Measurements from ENCODE around the gene TPRX1. TPM values are rescaled to one million over a fixed set of nuclear protein-coding genes. Genes with fewer than 3 reads are reported as not detected.
"Not testable (repeated sequence)": the region's sequence is repeated elsewhere in the genome, so short reads cannot be mapped to it uniquely, and the experiment has no call there.

Gene TPRX1
- total RNA-seq (2014; rRNA removed; shearing (Covaris generic); ENCODE audit: low replicate concordance): not detected in 2 replicates

- H3K4me2 ChIP-seq (ENCODE audit: low read depth, low read length, poor library complexity, severe bottlenecking); H3K4me3 ChIP-seq (ENCODE audit: low read length); H4K20me1 ChIP-seq (ENCODE audit: insufficient read depth, low read depth, low read length); H3K79me2 ChIP-seq (ENCODE audit: low read length); H3K9ac ChIP-seq (ENCODE audit: low read length); H2AFZ ChIP-seq (ENCODE audit: low read length); H3K9me2 ChIP-seq (replicated peaks; ENCODE audit: insufficient read depth, low read length); DNase-seq; H3K27ac ChIP-seq (ENCODE audit: low read length); H3K27me3 ChIP-seq (ENCODE audit: low read length); H3K4me1 ChIP-seq (ENCODE audit: low read length); H3K9me3 ChIP-seq (ENCODE audit: low read length); H3K36me3 ChIP-seq (ENCODE audit: insufficient read depth, low read length): not testable (repeated sequence)
These were observed at the start of gene TPRX1 for GRCh38 chr19:47804451-47804850. Gene TPRX1, minus strand, starts transcription at chr19:47804551. Its CDS starts 12 bp downstream, at chr19:47804539.

GRCh38 chr19:47853003-47853402 lies 48.7 kb upstream of the TPRX1 start:
- H3K27me3 ChIP-seq (ENCODE audit: low read length): no peaks in the 10 kb centered on the region
- H3K4me3 ChIP-seq (ENCODE audit: low read length): no peak overlapping the region
- H3K27ac ChIP-seq (ENCODE audit: low read length): no peak overlapping the region

GRCh38 chr19:47848823-47849473 lies 44.6 kb upstream of the TPRX1 start:
- Histone ChIP-seq H3K27me3 (ENCODE audit: low read length) (no peaks in the 10 kb centered on the region), H3K9ac (ENCODE audit: low read length) (no peak overlapping the region), H3K27ac (ENCODE audit: low read length) (no peak overlapping the region), H3K9me2 (replicated peaks; ENCODE audit: insufficient read depth, low read length) (no peaks in the 10 kb centered on the region), H3K9me3 (ENCODE audit: low read length) (no peaks in the 10 kb centered on the region), H4K20me1 (ENCODE audit: insufficient read depth, low read depth, low read length) (no peaks in the 10 kb centered on the region), H2AFZ (ENCODE audit: low read length) (no peak overlapping the region), H3K4me1 (ENCODE audit: low read length) (no peaks in the 10 kb centered on the region), H3K36me3 (ENCODE audit: insufficient read depth, low read length) (no peaks in the 10 kb centered on the region), H3K79me2 (ENCODE audit: low read length) (no peaks in the 10 kb centered on the region), H3K4me3 (ENCODE audit: low read length) (no peak overlapping the region), H3K4me2 (ENCODE audit: low read depth, low read length, poor library complexity, severe bottlenecking) (no peak overlapping the region)
- DNase-seq: no peak

More at GRCh38 chr19:47853003-47853402, 48.7 kb upstream of the TPRX1 start:
- no peaks in the 10 kb centered on the region for H4K20me1 ChIP-seq (ENCODE audit: insufficient read depth, low read depth, low read length)
- no peak overlapping the region for H3K9ac ChIP-seq (ENCODE audit: low read length)
- H2AFZ ChIP-seq (ENCODE audit: low read length): no peak overlapping the region
- H3K9me2 ChIP-seq (replicated peaks; ENCODE audit: insufficient read depth, low read length): no peaks in the 10 kb centered on the region
- H3K79me2 ChIP-seq (ENCODE audit: low read length): no peaks in the 10 kb centered on the region
- DNase-seq: no peak
- no peak overlapping the region for H3K4me2 ChIP-seq (ENCODE audit: low read depth, low read length, poor library complexity, severe bottlenecking)
- H3K36me3 ChIP-seq (ENCODE audit: insufficient read depth, low read length): no peaks in the 10 kb centered on the region
- H3K9me3 ChIP-seq (ENCODE audit: low read length): no peaks in the 10 kb centered on the region
- no peaks in the 10 kb centered on the region for H3K4me1 ChIP-seq (ENCODE audit: low read length)

GRCh38 chr19:47848425-47848822 lies 44.1 kb upstream of the TPRX1 start:
- H3K27me3 ChIP-seq (ENCODE audit: low read length): no peaks in the 10 kb centered on the region
- H3K4me2 ChIP-seq (ENCODE audit: low read depth, low read length, poor library complexity, severe bottlenecking): no peak overlapping the region
- H3K27ac ChIP-seq (ENCODE audit: low read length): no peak overlapping the region
- no peaks in the 10 kb centered on the region for H3K79me2 ChIP-seq (ENCODE audit: low read length)
- no peak overlapping the region for H2AFZ ChIP-seq (ENCODE audit: low read length)
- H4K20me1 ChIP-seq (ENCODE audit: insufficient read depth, low read depth, low read length): no peaks in the 10 kb centered on the region
- H3K4me1 ChIP-seq (ENCODE audit: low read length): no peaks in the 10 kb centered on the region
- no peaks in the 10 kb centered on the region for H3K36me3 ChIP-seq (ENCODE audit: insufficient read depth, low read length)
- H3K9me2 ChIP-seq (replicated peaks; ENCODE audit: insufficient read depth, low read length): no peaks in the 10 kb centered on the region
- H3K9me3 ChIP-seq (ENCODE audit: low read length): no peaks in the 10 kb centered on the region
- no peak for DNase-seq
- no peak overlapping the region for H3K9ac ChIP-seq (ENCODE audit: low read length)
- H3K4me3 ChIP-seq (ENCODE audit: low read length): no peak overlapping the region

GRCh38 chr19:47842941-47843340 lies 38.6 kb upstream of the TPRX1 start:
- Histone ChIP-seq H3K4me3 (ENCODE audit: low read length) (no peak overlapping the region), H2AFZ (ENCODE audit: low read length) (no peak overlapping the region), H4K20me1 (ENCODE audit: insufficient read depth, low read depth, low read length) (no peaks in the 10 kb centered on the region), H3K36me3 (ENCODE audit: insufficient read depth, low read length) (no peaks in the 10 kb centered on the region), H3K4me2 (ENCODE audit: low read depth, low read length, poor library complexity, severe bottlenecking) (no peak overlapping the region), H3K9me3 (ENCODE audit: low read length) (no peaks in the 10 kb centered on the region), H3K4me1 (ENCODE audit: low read length) (no peaks in the 10 kb centered on the region), H3K27me3 (ENCODE audit: low read length) (no peaks in the 10 kb centered on the region), H3K9ac (ENCODE audit: low read length) (no peak overlapping the region), H3K9me2 (replicated peaks; ENCODE audit: insufficient read depth, low read length) (no peaks in the 10 kb centered on the region), H3K27ac (ENCODE audit: low read length) (no peak overlapping the region), H3K79me2 (ENCODE audit: low read length) (no peaks in the 10 kb centered on the region)
- no peak for DNase-seq

- no peaks in the 10 kb centered on the region for H3K4me1 ChIP-seq (ENCODE audit: low read length)
- H2AFZ ChIP-seq (ENCODE audit: low read length): no peak overlapping the region
- no peak overlapping the region for H3K4me3 ChIP-seq (ENCODE audit: low read length)
- no peaks in the 10 kb centered on the region for H3K79me2 ChIP-seq (ENCODE audit: low read length)
- no peaks in the 10 kb centered on the region for H3K9me2 ChIP-seq (replicated peaks; ENCODE audit: insufficient read depth, low read length)
- H3K27ac ChIP-seq (ENCODE audit: low read length): no peak overlapping the region
- no peaks in the 10 kb centered on the region for H4K20me1 ChIP-seq (ENCODE audit: insufficient read depth, low read depth, low read length)
- H3K36me3 ChIP-seq (ENCODE audit: insufficient read depth, low read length): no peaks in the 10 kb centered on the region
- H3K9ac ChIP-seq (ENCODE audit: low read length): no peak overlapping the region
- H3K27me3 ChIP-seq (ENCODE audit: low read length): no peaks in the 10 kb centered on the region
- H3K9me3 ChIP-seq (ENCODE audit: low read length): no peaks in the 10 kb centered on the region
- no peak for DNase-seq
- H3K4me2 ChIP-seq (ENCODE audit: low read depth, low read length, poor library complexity, severe bottlenecking): no peak overlapping the region
These were observed 35.6 kb upstream of the TPRX1 start for GRCh38 chr19:47839913-47840312.

GRCh38 chr19:47839411-47839810 lies 35.1 kb upstream of the TPRX1 start:
- Histone ChIP-seq H4K20me1 (ENCODE audit: insufficient read depth, low read depth, low read length) (no peaks in the 10 kb centered on the region), H3K9ac (ENCODE audit: low read length) (no peak overlapping the region), H2AFZ (ENCODE audit: low read length) (no peak overlapping the region), H3K27ac (ENCODE audit: low read length) (no peak overlapping the region), H3K9me3 (ENCODE audit: low read length) (no peaks in the 10 kb centered on the region), H3K79me2 (ENCODE audit: low read length) (no peaks in the 10 kb centered on the region), H3K9me2 (replicated peaks; ENCODE audit: insufficient read depth, low read length) (no peaks in the 10 kb centered on the region), H3K36me3 (ENCODE audit: insufficient read depth, low read length) (no peaks in the 10 kb centered on the region), H3K4me1 (ENCODE audit: low read length) (no peaks in the 10 kb centered on the region), H3K27me3 (ENCODE audit: low read length) (no peaks in the 10 kb centered on the region), H3K4me2 (ENCODE audit: low read depth, low read length, poor library complexity, severe bottlenecking) (no peak overlapping the region), H3K4me3 (ENCODE audit: low read length) (no peak overlapping the region)
- no peak for DNase-seq

- Histone ChIP-seq H2AFZ (ENCODE audit: low read length) (no peak overlapping the region), H3K27ac (ENCODE audit: low read length) (no peak overlapping the region), H3K27me3 (ENCODE audit: low read length) (no peaks in the 10 kb centered on the region), H3K4me1 (ENCODE audit: low read length) (no peaks in the 10 kb centered on the region), H3K79me2 (ENCODE audit: low read length) (no peaks in the 10 kb centered on the region), H3K9ac (ENCODE audit: low read length) (no peak overlapping the region), H3K9me2 (replicated peaks; ENCODE audit: insufficient read depth, low read length) (no peaks in the 10 kb centered on the region), H4K20me1 (ENCODE audit: insufficient read depth, low read depth, low read length) (no peaks in the 10 kb centered on the region), H3K4me3 (ENCODE audit: low read length) (no peak overlapping the region), H3K4me2 (ENCODE audit: low read depth, low read length, poor library complexity, severe bottlenecking) (no peak overlapping the region), H3K36me3 (ENCODE audit: insufficient read depth, low read length) (no peaks in the 10 kb centered on the region), H3K9me3 (ENCODE audit: low read length) (no peaks in the 10 kb centered on the region)
- DNase-seq: no peak
These were observed 31.7 kb upstream of the TPRX1 start for GRCh38 chr19:47836038-47836437.

All from Karpas-422 (cell line).